Lower lobe of right lung (tissue), 2 donors: Measurements from ENCODE around the gene ITGA5. TPM values are rescaled to one million over a fixed set of nuclear protein-coding genes. Genes with fewer than 3 reads are reported as not detected.

ENCODE experiments used
- ATAC-seq, 2 donors: fragments of 200-7000 bp; cut with Tn5 transposase; one replicate each; pipeline ENCODE4 v1.9.1; 2020 to 2022; ENCODE audit warnings: mild to moderate bottlenecking in 2 of 2, moderate library complexity in 2 of 2
- DNase-seq: peaks from one replicate; pipeline ENCODE4 v3.0.0-alpha.2; 2020
- H3K27ac ChIP-seq: fragments of 200-600 bp; one replicate; pipeline ENCODE4 v1.8.0; 2022
- H3K27me3 ChIP-seq: fragments of 200-600 bp; one replicate; pipeline ENCODE4 v1.8.0; 2022; ENCODE audit warnings: low read depth
- H3K36me3 ChIP-seq: fragments of 200-600 bp; one replicate; pipeline ENCODE4 v1.8.0; 2022; ENCODE audit warnings: mild to moderate bottlenecking
- H3K4me1 ChIP-seq: fragments of 200-600 bp; one replicate; pipeline ENCODE4 v1.8.0; 2022
- H3K4me3 ChIP-seq: fragments of 200-600 bp; one replicate; pipeline ENCODE4 v1.8.0; 2022; ENCODE audit warnings: mild to moderate bottlenecking
- H3K9me3 ChIP-seq: fragments of 200-600 bp; one replicate; pipeline ENCODE4 v1.8.0; 2022
- intact Hi-C: fragments of 100-400 bp; cut with DNase I; formaldehyde crosslinking; loops from one replicate; pipeline ENCODE4 v1.11.0; 2022
- total RNA-seq: library from RNA; stranded (reverse); fragmentation: NEBNext Ultra II Directional; extraction: Animal tissue kit (Norgen Biotek cat#: 25700); gene quantifications from one replicate; pipeline ENCODE4 v1.2.1, GENCODE V29; 2021
- TF ChIP-seq, protein P1 (sequence below): fragments of 200-600 bp; IDR thresholded peaks from one replicate; pipeline ENCODE4 v1.8.0; 2022; ENCODE audit warnings: antibody characterized with exemption, mild to moderate bottlenecking
- donor health status: DM: no; HTN: yes; CAD: no; lungs with severe emphysema.

Gene ITGA5
- total RNA-seq, 1 donor from 2014 or later: 97.1 TPM

DNA sequence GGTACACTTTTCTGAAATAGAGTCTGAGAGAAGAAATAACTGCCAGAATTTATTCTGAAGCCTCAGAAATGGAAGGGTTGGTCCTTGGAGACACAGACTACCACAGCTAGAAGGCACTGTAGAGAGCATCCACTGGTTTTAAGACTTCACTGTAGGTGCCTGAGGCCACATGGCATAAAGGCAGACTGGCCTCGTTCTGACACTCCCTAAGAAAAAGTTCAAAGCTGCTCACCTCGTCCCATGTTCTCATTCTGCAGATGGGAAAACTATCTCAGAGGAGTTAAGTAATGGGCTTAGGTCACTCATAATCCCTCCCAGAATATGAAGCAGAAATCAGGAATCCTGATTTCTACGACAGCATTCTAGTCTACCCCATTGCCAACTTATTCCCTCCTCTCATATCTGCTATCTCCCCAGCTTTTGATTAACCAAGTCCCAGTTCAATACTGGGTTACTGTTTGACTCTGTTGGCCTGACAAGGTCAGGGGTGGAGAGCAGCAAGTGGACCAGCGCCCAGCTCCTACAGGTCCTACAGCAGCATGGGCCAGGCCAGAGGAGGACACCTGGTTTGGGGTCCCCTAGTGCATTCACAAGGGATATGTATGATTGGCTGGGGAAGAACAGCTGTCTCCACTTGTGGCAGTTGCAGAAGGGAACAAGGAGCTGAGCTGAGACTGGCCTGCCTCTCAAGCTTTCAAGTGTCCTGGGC, 3.7 kb downstream of the ITGA5 start:
- Histone ChIP-seq H3K27me3 (no peaks in the 10 kb centered on the region), H3K4me1 (peaks cover 76% of the 10 kb centered on the region), H3K9me3 (no peaks in the 10 kb centered on the region), H3K36me3 (peaks cover 13% of the 10 kb centered on the region), H3K27ac (peak overlapping the region; percentile 82), H3K4me3 (peak overlapping the region; percentile 80)
- intact Hi-C loops: no loop called here
- DNase-seq (no peak), ATAC-seq (no peak)
- TF ChIP-seq, protein P1, sequence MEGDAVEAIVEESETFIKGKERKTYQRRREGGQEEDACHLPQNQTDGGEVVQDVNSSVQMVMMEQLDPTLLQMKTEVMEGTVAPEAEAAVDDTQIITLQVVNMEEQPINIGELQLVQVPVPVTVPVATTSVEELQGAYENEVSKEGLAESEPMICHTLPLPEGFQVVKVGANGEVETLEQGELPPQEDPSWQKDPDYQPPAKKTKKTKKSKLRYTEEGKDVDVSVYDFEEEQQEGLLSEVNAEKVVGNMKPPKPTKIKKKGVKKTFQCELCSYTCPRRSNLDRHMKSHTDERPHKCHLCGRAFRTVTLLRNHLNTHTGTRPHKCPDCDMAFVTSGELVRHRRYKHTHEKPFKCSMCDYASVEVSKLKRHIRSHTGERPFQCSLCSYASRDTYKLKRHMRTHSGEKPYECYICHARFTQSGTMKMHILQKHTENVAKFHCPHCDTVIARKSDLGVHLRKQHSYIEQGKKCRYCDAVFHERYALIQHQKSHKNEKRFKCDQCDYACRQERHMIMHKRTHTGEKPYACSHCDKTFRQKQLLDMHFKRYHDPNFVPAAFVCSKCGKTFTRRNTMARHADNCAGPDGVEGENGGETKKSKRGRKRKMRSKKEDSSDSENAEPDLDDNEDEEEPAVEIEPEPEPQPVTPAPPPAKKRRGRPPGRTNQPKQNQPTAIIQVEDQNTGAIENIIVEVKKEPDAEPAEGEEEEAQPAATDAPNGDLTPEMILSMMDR: no peak

DNA sequence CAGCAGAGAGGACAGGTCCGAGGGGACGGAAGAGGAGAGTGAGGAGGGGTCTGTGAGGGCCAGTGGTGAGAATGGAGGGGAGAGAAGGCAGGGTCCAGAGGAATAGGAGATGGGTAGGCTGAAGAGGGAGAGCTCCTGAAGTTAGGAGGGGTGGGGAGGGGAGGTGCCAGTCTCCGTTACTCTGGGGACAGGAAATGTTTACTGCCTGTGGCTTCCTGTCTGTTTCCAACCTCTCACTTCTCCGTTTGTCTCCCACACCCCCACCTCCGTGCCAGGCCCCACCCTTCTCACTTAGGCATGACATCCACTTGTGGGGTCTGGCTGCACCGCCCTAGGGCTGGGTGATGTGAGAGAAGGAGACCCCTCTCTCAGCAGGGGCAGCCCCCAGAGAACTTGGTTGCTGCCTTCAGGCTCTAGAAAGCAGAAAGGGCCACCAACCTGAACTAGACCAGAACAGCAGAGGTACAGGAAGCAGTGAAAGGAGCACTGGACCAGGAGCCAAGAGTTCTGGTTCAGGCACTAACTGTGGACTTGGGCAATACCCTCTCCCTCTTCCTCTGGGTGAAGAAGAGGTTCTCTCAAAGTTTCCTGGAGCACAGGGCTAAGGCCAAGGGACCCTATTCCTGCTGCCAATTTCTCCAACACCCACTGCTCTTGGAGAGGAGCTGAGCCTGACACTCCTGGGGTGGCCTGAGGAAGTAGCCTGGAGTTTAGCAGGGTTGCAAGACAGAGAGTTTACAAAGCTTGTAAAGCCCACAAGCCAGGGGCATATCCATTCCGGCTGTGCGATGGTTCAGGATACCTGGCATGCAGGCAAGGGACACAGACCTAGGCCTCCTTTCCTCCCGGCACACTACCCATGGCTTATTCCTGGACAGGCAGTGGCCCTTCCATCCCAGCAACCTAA, 5.5 kb downstream of the ITGA5 start:
- peak; percentile 83 for DNase-seq
- H3K9me3 ChIP-seq: no peaks in the 10 kb centered on the region
- no peaks in the 10 kb centered on the region for H3K27me3 ChIP-seq
- H3K4me1 ChIP-seq: peaks cover 76% of the 10 kb centered on the region
- TF ChIP-seq, protein P1: no peak
- H3K4me3 ChIP-seq: peak overlapping the region; percentile 38
- ATAC-seq: peak; percentile 72 to 74
- H3K27ac ChIP-seq: peak overlapping the region; percentile 82
- H3K36me3 ChIP-seq: peaks cover 29% of the 10 kb centered on the region
- intact Hi-C loops: no loop called here

DNA sequence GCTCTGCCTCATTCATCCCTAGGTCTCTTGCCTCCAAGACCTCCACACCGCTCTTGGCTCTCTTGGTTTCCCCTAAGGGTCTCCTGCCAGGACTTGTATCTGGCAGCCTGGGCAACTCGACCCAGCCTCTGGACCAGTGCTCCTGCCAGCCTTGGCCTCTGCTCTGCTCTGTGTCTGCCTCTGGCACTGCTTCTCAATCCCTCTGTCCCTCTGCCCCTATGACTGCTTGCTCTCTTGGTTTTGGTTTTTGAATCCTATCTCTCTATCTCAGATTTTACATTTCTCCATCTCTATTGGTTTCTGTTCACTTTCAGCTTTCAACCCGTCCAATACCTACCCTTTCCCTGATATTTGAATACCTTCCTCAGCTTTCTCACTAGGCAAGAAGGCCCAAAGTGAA, 6.3 kb downstream of the ITGA5 start:
- no peaks in the 10 kb centered on the region for H3K27me3 ChIP-seq
- peak overlapping the region; percentile 38 for H3K4me3 ChIP-seq
- H3K36me3 ChIP-seq: peaks cover 37% of the 10 kb centered on the region
- intact Hi-C loops: no loop called here
- ATAC-seq (no peak), DNase-seq (no peak)
- TF ChIP-seq, protein P1: no peak
- H3K27ac ChIP-seq: peak overlapping the region; percentile 82
- H3K4me1 ChIP-seq: peaks cover 83% of the 10 kb centered on the region
- H3K9me3 ChIP-seq: no peaks in the 10 kb centered on the region

DNA sequence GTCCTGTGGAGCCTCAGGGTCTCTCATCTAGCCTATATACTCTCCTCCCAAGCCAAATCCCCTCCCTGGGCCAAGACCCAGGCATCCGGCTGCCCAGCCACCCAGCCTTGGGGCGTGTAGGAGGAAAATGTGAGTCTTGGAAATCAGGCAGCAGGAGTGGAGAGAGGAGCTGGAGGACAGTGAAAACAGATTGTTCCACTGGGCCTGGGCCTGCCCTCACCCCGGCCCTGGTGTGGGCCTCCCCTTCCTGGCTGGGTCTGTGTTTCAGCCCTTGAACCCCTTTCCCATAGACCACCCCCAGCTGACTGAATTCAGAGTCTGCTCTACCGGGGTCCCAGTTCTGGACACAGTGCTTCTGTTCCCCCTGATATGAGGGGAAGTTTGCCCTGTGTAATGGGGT, 6.7 kb downstream of the ITGA5 start:
- no peak for DNase-seq
- Histone ChIP-seq H3K36me3 (peaks cover 41% of the 10 kb centered on the region), H3K27ac (peak overlapping the region; percentile 82), H3K4me3 (peak overlapping the region; percentile 38), H3K4me1 (peaks cover 88% of the 10 kb centered on the region), H3K27me3 (no peaks in the 10 kb centered on the region), H3K9me3 (no peaks in the 10 kb centered on the region)
- ATAC-seq: no peak
- intact Hi-C loops: no loop called here
- TF ChIP-seq, protein P1: no peak

DNA sequence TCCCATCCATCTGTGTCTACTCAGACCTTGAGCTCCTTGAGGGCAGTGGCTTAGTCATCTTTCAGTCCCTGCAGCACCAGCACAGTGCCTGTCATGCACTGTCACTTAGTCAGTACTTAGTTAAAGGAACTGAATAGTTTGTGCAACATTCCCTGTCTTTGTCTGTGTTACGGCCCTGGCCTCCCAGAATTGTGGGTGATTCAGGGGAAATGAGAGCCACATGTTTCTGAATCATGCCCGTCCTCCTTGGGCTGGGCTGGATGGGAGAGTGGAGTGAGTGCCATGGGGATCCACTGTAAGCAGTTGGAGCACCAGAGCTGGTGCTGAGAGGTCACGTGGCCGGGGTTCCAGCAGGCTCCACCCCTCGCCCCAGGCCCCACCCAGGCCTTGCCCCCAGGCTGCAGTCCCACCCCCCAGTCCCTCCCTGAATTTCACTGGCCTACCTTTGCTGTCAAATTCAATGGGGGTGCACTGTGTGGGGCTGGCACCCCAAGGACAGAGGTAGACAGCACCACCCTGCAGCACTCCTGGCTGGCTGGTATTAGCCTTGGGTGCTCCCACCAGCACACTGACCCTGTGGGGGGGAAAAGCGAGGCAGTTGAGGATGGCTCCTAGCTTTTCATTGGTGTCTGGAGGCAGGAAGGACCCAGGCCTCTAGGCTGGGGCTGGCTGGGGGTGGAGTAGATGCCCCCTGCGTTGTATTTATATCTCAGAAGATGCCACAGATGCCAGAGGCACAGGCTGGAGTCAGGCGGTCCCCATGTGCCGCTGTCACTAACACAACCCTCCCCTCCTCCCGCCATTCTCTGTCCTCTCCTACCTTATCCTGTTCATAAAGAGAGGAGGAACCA, 7.5 kb downstream of the ITGA5 start:
- Histone ChIP-seq H3K4me3 (no peak overlapping the region), H3K27ac (peak overlapping the region; percentile 82), H3K4me1 (peaks cover 87% of the 10 kb centered on the region), H3K27me3 (no peaks in the 10 kb centered on the region), H3K9me3 (no peaks in the 10 kb centered on the region), H3K36me3 (peaks cover 48% of the 10 kb centered on the region)
- TF ChIP-seq, protein P1: no peak
- ATAC-seq (peak; percentile 65 to 79), DNase-seq (peak; percentile 84)
- intact Hi-C loops: no loop called here
